GM19463 (cell line): ENCODE data around the gene ATXN1.
"Not testable (repeated sequence)": the region's sequence is repeated elsewhere in the genome, so short reads cannot be mapped to it uniquely, and the experiment has no call there.

Experiments used
- ATAC-seq: cut with Tn5 transposase; IDR thresholded peaks from one replicate; pipeline ENCODE4 v1.9.1; 2021; ENCODE audit warnings: mild to moderate bottlenecking, moderate library complexity; ENCODE audit not compliant: unreplicated experiment

ATXN1 gene

GRCh38 chr6:16625291-16626265 lies 135.7 kb downstream of the ATXN1 start:
- no peak for ATAC-seq

GRCh38 chr6:16624636-16625290 lies 136.5 kb downstream of the ATXN1 start:
- ATAC-seq, result no peak

GRCh38 chr6:16623731-16624130 lies 137.5 kb downstream of the ATXN1 start:
- ATAC-seq, result no peak

GRCh38 chr6:16623029-16623653 lies 138.1 kb downstream of the ATXN1 start:
- no peak for ATAC-seq

- no peak for ATAC-seq
These were observed 139.1 kb downstream of the ATXN1 start for GRCh38 chr6:16622193-16622592.

GRCh38 chr6:16621002-16621401 lies 140.3 kb downstream of the ATXN1 start:
- no peak for ATAC-seq

- no peak for ATAC-seq
These were observed 141.5 kb downstream of the ATXN1 start for GRCh38 chr6:16619777-16620176.

- no peak for ATAC-seq
These were observed 142.3 kb downstream of the ATXN1 start for GRCh38 chr6:16618962-16619361.

- ATAC-seq, result not testable (repeated sequence)
These were observed 146.0 kb downstream of the ATXN1 start for GRCh38 chr6:16615215-16615614.

- ATAC-seq, result not testable (repeated sequence)
These were observed 147.1 kb downstream of the ATXN1 start for GRCh38 chr6:16614143-16614542.

- not testable (repeated sequence) for ATAC-seq
These were observed 147.8 kb downstream of the ATXN1 start for GRCh38 chr6:16613504-16613903.

GRCh38 chr6:16608444-16608843 lies 152.8 kb downstream of the ATXN1 start:
- no peak for ATAC-seq

- peak; percentile 97 for ATAC-seq
These were observed 159.2 kb downstream of the ATXN1 start for GRCh38 chr6:16602035-16602434.

GRCh38 chr6:16600701-16601100 lies 160.6 kb downstream of the ATXN1 start:
- ATAC-seq, result no peak

GRCh38 chr6:16600026-16600425 lies 161.2 kb downstream of the ATXN1 start:
- ATAC-seq, result no peak

GRCh38 chr6:16596616-16597331 lies 164.5 kb downstream of the ATXN1 start:
- ATAC-seq, result no peak

- ATAC-seq, result no peak
These were observed 165.6 kb downstream of the ATXN1 start for GRCh38 chr6:16595514-16596120.

GRCh38 chr6:16594849-16595248 lies 166.4 kb downstream of the ATXN1 start:
- no peak for ATAC-seq

- ATAC-seq, result no peak
These were observed 168.9 kb downstream of the ATXN1 start for GRCh38 chr6:16592223-16592911.
